CD14-positive monocyte (primary cell): ENCODE data around the gene SLC7A8. TPM values are rescaled to one million over a fixed set of nuclear protein-coding genes. Genes with fewer than 3 reads are reported as not detected.

ENCODE experiments used
- DNase-seq, 3 donors: peaks; one replicate each; pipeline ENCODE4 v3.0.0-alpha.2; 2011 to 2022
- H2AFZ ChIP-seq: 2 replicates; pipeline ENCODE4 v1.6.0; 2012; ENCODE audit warnings: mild to moderate bottlenecking, low read depth, low read length, inconsistent platforms; ENCODE audit not compliant: insufficient read depth, poor library complexity, severe bottlenecking
- H3K27ac ChIP-seq, 2 donors: 1 replicate in 1 of 2; 2 replicates in 1 of 2; pipeline ENCODE4 v1.5.1; 2012 to 2013; ENCODE audit warnings: low read length in 2 of 2, control low read depth in 1 of 2, inconsistent platforms in 1 of 2, low read depth in 1 of 2, mild to moderate bottlenecking in 1 of 2
- H3K27me3 ChIP-seq, 2 donors: one replicate each; pipeline versions ENCODE4 v1.6.0 to v1.6.1; 2011 to 2013; ENCODE audit warnings: low read length in 2 of 2; ENCODE audit not compliant: control insufficient read depth in 2 of 2, insufficient read depth in 2 of 2
- H3K36me3 ChIP-seq, 2 donors: replicated peaks in 1 of 2; 1 replicate in 1 of 2; 2 replicates in 1 of 2; pipeline versions ENCODE4 v1.5.1 to v1.6.1; 2012 to 2013; ENCODE audit warnings: low read length in 2 of 2, control low read depth in 1 of 2, inconsistent platforms in 1 of 2, mild to moderate bottlenecking in 1 of 2; ENCODE audit not compliant: insufficient read depth in 2 of 2, control insufficient read depth in 1 of 2
- H3K4me1 ChIP-seq, 2 donors: 1 replicate in 1 of 2; 2 replicates in 1 of 2; pipeline versions ENCODE4 v1.5.1 to v1.6.1; 2012 to 2013; ENCODE audit warnings: low read length in 2 of 2, control low read depth in 1 of 2, inconsistent platforms in 1 of 2, mild to moderate bottlenecking in 1 of 2, moderate library complexity in 1 of 2; ENCODE audit not compliant: insufficient read depth in 2 of 2, control insufficient read depth in 1 of 2
- H3K4me2 ChIP-seq: replicated peaks from 2 replicates; pipeline ENCODE3; 2012; ENCODE audit warnings: low read length, moderate library complexity, mild to moderate bottlenecking; ENCODE audit not compliant: poor library complexity, severe bottlenecking; ENCODE audit errors: extremely low read depth
- H3K4me3 ChIP-seq, 3 experiments: fragments of 200-600 bp in 1 of 3; sonication (generic) in 1 of 3; replicated peaks in 1 of 3; 1 replicate in 2 of 3; 2 replicates in 1 of 3; pipeline ENCODE4 v1.5.1; 2011 to 2013; ENCODE audit warnings: low read length in 3 of 3, mild to moderate bottlenecking in 3 of 3, control low read depth in 2 of 3, low read depth in 2 of 3, inconsistent platforms in 1 of 3, moderate library complexity in 1 of 3
- H3K79me2 ChIP-seq: 2 replicates; pipeline ENCODE4 v1.6.0; 2012; ENCODE audit warnings: mild to moderate bottlenecking, control low read depth, inconsistent platforms, low read length, moderate library complexity; ENCODE audit not compliant: insufficient read depth
- H3K9ac ChIP-seq: 2 replicates; pipeline ENCODE4 v1.6.0; 2017; ENCODE audit warnings: low read length, mild to moderate bottlenecking; ENCODE audit not compliant: insufficient read depth, poor library complexity, severe bottlenecking
- H3K9me3 ChIP-seq, 2 donors: replicated peaks in 1 of 2; 1 replicate in 1 of 2; 2 replicates in 1 of 2; pipeline versions ENCODE4 v1.5.1 to v1.6.1; 2012 to 2013; ENCODE audit warnings: low read length in 2 of 2, control low read depth in 1 of 2; ENCODE audit not compliant: control insufficient read depth in 1 of 2, insufficient read depth in 1 of 2
- H4K20me1 ChIP-seq: 2 replicates; pipeline ENCODE4 v1.6.0; 2012; ENCODE audit warnings: mild to moderate bottlenecking, low read length, control low read depth, moderate library complexity; ENCODE audit not compliant: insufficient read depth
- H3K27ac Mint-ChIP-seq, 7 donors: one replicate each; pipeline ENCODE4 v1.8.0; 2020; ENCODE audit warnings: mild to moderate bottlenecking in 7 of 7, mixed read lengths in 7 of 7, moderate library complexity in 6 of 7, inconsistent platforms in 2 of 7
- H3K27me3 Mint-ChIP-seq, 3 donors: one replicate each; pipeline ENCODE4 v1.8.0; 2021 to 2022; ENCODE audit warnings: low read depth in 3 of 3, mild to moderate bottlenecking in 3 of 3, mixed read lengths in 3 of 3, moderate library complexity in 3 of 3, inconsistent platforms in 1 of 3
- H3K36me3 Mint-ChIP-seq, 2 donors: one replicate each; pipeline ENCODE4 v1.8.0; 2020; ENCODE audit warnings: mixed read lengths in 2 of 2, inconsistent platforms in 1 of 2, mild to moderate bottlenecking in 1 of 2
- H3K4me1 Mint-ChIP-seq: one replicate; pipeline ENCODE4 v1.8.0; 2020; ENCODE audit warnings: mild to moderate bottlenecking, mixed read lengths
- H3K4me3 Mint-ChIP-seq, 2 donors: one replicate each; pipeline ENCODE4 v1.8.0; 2020; ENCODE audit warnings: mild to moderate bottlenecking in 2 of 2, mixed read lengths in 2 of 2, moderate library complexity in 1 of 2
- H3K9me3 Mint-ChIP-seq, 7 donors: one replicate each; pipeline ENCODE4 v1.8.0; 2020 to 2022; ENCODE audit warnings: mixed read lengths in 7 of 7, mild to moderate bottlenecking in 6 of 7, moderate library complexity in 6 of 7, inconsistent platforms in 2 of 7
- WGBS: methylation state at CpG from one replicate; pipeline ENCODE4 v1.1.5; 2013; ENCODE audit warnings: missing lambda C conversion rate; ENCODE audit not compliant: insufficient coverage; 5-methylcytosine and 5-hydroxymethylcytosine counted together
- intact Hi-C, 2 donors: fragments of 100-400 bp; cut with micrococcal nuclease; formaldehyde crosslinking; loops; one replicate each; pipeline versions ENCODE4 v1.15.0 to v1.15.1; 2023
- polyA plus RNA-seq, 3 donors: library from polyadenylated mRNA; depleted of rRNA in 1 of 3; unstranded in 2 of 3; stranded (reverse) in 1 of 3; fragments of 300-500 nt in 2 of 3; fragments of >200 nt in 1 of 3; fragmentation: Illumina TruSeq in 2 of 3; gene quantifications; 1 replicate in 2 of 3; 2 replicates in 1 of 3; pipeline ENCODE4 v1.2.3, GENCODE V29; 2012 to 2021
- TF ChIP-seq, protein P1 (sequence below): fragments of 200-600 bp; IDR thresholded peaks from one replicate; pipeline ENCODE4 v1.8.0; 2022; ENCODE audit warnings: antibody characterized with exemption, mild to moderate bottlenecking

The SLC7A8 gene
- polyA plus RNA-seq, 3 donors = 0.05 to 0.53 (median 0.25) TPM

- Mint-ChIP-seq H3K9me3 (peaks cover 0 to 2% (median 0%) of the 10 kb centered on the region in 7 donors), H3K4me1 (peaks cover 31% of the 10 kb centered on the region), H3K27ac (no peak overlapping the region), H3K27me3 (peaks cover 0 to 3% (median 1%) of the 10 kb centered on the region in 3 donors), H3K4me3 (no peak overlapping the region), H3K36me3 (no peaks in the 10 kb centered on the region)
- Histone ChIP-seq H3K9ac (no peak overlapping the region), H3K27me3 (peaks cover 7 to 12% of the 10 kb centered on the region in 2 donors), H3K79me2 (no peaks in the 10 kb centered on the region), H3K36me3 (no peaks in the 10 kb centered on the region), H3K4me3 (no peak overlapping the region), H3K27ac (no peak overlapping the region), H3K9me3 (no peaks in the 10 kb centered on the region), H3K4me2 (peak overlapping the region; percentile 87), H3K4me1 (peaks cover 34 to 36% of the 10 kb centered on the region in 2 donors), H2AFZ (no peak overlapping the region), H4K20me1 (no peaks in the 10 kb centered on the region)
- intact Hi-C loops = loop anchor here in 1 of 2 donors (2.0 to 5.0 kb wide), 2 partner anchors 19 to 105 kb away; no protein-coding TSS in a partner anchor
- WGBS = 87% methylated on average over 3 of the region's 4 CpGs
- DNase-seq = no peak
- TF ChIP-seq, protein P1, sequence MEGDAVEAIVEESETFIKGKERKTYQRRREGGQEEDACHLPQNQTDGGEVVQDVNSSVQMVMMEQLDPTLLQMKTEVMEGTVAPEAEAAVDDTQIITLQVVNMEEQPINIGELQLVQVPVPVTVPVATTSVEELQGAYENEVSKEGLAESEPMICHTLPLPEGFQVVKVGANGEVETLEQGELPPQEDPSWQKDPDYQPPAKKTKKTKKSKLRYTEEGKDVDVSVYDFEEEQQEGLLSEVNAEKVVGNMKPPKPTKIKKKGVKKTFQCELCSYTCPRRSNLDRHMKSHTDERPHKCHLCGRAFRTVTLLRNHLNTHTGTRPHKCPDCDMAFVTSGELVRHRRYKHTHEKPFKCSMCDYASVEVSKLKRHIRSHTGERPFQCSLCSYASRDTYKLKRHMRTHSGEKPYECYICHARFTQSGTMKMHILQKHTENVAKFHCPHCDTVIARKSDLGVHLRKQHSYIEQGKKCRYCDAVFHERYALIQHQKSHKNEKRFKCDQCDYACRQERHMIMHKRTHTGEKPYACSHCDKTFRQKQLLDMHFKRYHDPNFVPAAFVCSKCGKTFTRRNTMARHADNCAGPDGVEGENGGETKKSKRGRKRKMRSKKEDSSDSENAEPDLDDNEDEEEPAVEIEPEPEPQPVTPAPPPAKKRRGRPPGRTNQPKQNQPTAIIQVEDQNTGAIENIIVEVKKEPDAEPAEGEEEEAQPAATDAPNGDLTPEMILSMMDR = no peak
These were observed 1.5 kb downstream of the SLC7A8 start for GRCh38 chr14:23181946-23182345.

DNA sequence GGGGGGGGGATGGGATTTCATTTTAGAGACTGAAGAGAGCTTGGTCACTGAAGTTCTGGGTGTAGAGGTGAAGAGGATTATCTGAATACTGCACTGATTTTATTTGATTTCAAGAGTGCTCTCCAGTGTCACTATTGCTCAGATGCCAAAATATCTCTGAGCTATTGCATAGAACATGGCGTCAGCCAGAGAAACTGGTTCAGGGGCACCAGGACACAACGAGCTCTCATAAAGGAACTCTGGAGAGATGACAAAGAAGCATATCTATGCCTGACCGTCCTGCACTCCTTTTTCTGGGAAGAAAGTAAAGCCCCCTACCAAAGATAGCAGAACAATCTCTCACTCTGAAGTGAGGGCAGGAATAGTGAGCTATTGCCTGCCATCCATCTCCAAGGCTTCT is 2.0 kb downstream of the SLC7A8 start:
- H3K27ac ChIP-seq = no peak overlapping the region
- no peak overlapping the region for H3K4me2 ChIP-seq
- H3K27me3 ChIP-seq = peaks cover 7 to 12% of the 10 kb centered on the region in 2 donors

More for the DNA sequence above, 2.0 kb downstream of the SLC7A8 start:
- no peak overlapping the region for H3K4me3 Mint-ChIP-seq
- Histone ChIP-seq H3K79me2 (no peaks in the 10 kb centered on the region), H2AFZ (no peak overlapping the region), H3K9me3 (no peaks in the 10 kb centered on the region), H4K20me1 (no peaks in the 10 kb centered on the region), H3K4me3 (no peak overlapping the region), H3K36me3 (no peaks in the 10 kb centered on the region), H3K4me1 (peaks cover 34 to 36% of the 10 kb centered on the region in 2 donors), H3K9ac (no peak overlapping the region)
- whole genome bisulfite sequencing = 80% methylated on average over 1 of the region's 3 CpGs
- H3K27me3 Mint-ChIP-seq = peaks cover 0 to 3% (median 1%) of the 10 kb centered on the region in 3 donors
- H3K36me3 Mint-ChIP-seq = no peaks in the 10 kb centered on the region
- H3K4me1 Mint-ChIP-seq = peaks cover 30% of the 10 kb centered on the region
- H3K9me3 Mint-ChIP-seq = peaks cover 0 to 2% (median 0%) of the 10 kb centered on the region in 7 donors
- intact Hi-C loops = loop anchor here in 1 of 2 donors (5.0 kb wide), 1 partner anchor 104 kb away; no protein-coding TSS in a partner anchor
- TF ChIP-seq, protein P1 = no peak
- no peak for DNase-seq
- no peak overlapping the region for H3K27ac Mint-ChIP-seq
